ENCODE data around the gene VSTM4. TPM values are rescaled to one million over a fixed set of nuclear protein-coding genes. Genes with fewer than 3 reads are reported as not detected.
A peak's percentile ranks its signal among the peaks of the same experiment; 100 is the strongest.

VSTM4 gene
- total RNA-seq, 1 experiment from 2014 or later = not detected

DNA sequence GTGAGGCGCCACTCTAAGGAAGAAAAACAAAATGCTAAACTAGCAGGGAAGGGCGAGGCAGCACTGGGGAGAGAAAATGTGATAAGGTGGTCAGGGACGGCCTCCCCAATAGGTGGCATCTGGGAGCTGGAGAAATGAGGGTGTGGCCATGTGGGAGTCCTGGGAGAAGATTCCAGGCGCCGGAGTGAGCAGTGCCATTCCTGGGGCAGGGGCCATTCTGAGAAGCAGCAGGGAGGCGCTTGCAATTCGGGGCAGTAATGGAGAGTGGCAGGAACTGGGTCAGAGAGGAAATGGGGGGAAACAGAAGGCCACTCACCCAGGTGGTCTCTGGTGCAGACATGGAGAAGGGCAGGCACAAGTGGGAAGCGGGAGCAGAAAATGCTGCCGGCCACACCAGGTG lies 113.9 kb downstream of the VSTM4 start:
- peak; percentile 53 to 59 for DNase-seq
- Mint-ChIP-seq H3K4me1 (ENCODE audit: low read depth, unreplicated experiment) (peaks cover 8% of the 10 kb centered on the region), H3K27me3 (ENCODE audit: insufficient read depth, unreplicated experiment) (peaks cover 8% of the 10 kb centered on the region), H3K9me3 (ENCODE audit: unreplicated experiment) (no peaks in the 10 kb centered on the region), H3K4me3 (ENCODE audit: unreplicated experiment) (no peak overlapping the region), H3K27ac (ENCODE audit: unreplicated experiment) (no peak overlapping the region), H3K36me3 (ENCODE audit: insufficient read depth, unreplicated experiment) (no peaks in the 10 kb centered on the region)
- H3K27me3 ChIP-seq (replicated peaks; ENCODE audit: control insufficient read depth, insufficient read depth, low read length) = no peaks in the 10 kb centered on the region
- no TSS peak for BruUV-seq (replicated peaks)
- TF ChIP-seq CTCF (IDR thresholded peaks at IDR 0.05; ENCODE audit: insufficient read depth in 1 of 2, low read depth in 1 of 2, low read length in 1 of 2, severe bottlenecking in 1 of 2, unreplicated experiment in 1 of 2) = peak in 1 of 2 experiments; percentile 54
- POLR2A ChIA-PET = no interaction called here
- no peak overlapping the region for H3K4me3 ChIP-seq (ENCODE audit: low read depth, low read length)
- intact Hi-C loops (cut with micrococcal nuclease; ENCODE audit: unreplicated experiment) = loop anchor here (2.0 kb wide), 1 partner anchor 163 kb away; no protein-coding TSS in a partner anchor
- CTCF ChIA-PET = interaction anchor here (1.0 to 1.8 kb wide), 2 partner anchors 23 to 163 kb away, joined by 3 to 8 read pairs; no protein-coding TSS in a partner anchor
- no peaks in the 10 kb centered on the region for H3K36me3 ChIP-seq (ENCODE audit: control insufficient read depth, insufficient read depth, low read length)
- H3K4me1 ChIP-seq = no peaks in the 10 kb centered on the region
- no peaks in the 10 kb centered on the region for H3K9me3 ChIP-seq

- Histone ChIP-seq H3K36me3 (ENCODE audit: control insufficient read depth, insufficient read depth, low read length) (no peaks in the 10 kb centered on the region), H3K27me3 (replicated peaks; ENCODE audit: control insufficient read depth, insufficient read depth, low read length) (no peaks in the 10 kb centered on the region), H3K4me3 (ENCODE audit: low read depth, low read length) (no peak overlapping the region), H3K4me1 (no peaks in the 10 kb centered on the region), H3K9me3 (no peaks in the 10 kb centered on the region)
- no peaks in the 10 kb centered on the region for H3K9me3 Mint-ChIP-seq (ENCODE audit: unreplicated experiment)
- no peak overlapping the region for H3K27ac Mint-ChIP-seq (ENCODE audit: unreplicated experiment)
- intact Hi-C loops (cut with micrococcal nuclease; ENCODE audit: unreplicated experiment) = loop anchor here (2.0 kb wide), 1 partner anchor 164 kb away; no protein-coding TSS in a partner anchor
- ChIA-PET CTCF (interaction anchor here (1.0 to 1.8 kb wide), 2 partner anchors 23 to 164 kb away, joined by 3 to 8 read pairs; no protein-coding TSS in a partner anchor), POLR2A (no interaction called here)
- H3K4me3 Mint-ChIP-seq (ENCODE audit: unreplicated experiment) = no peak overlapping the region
- no peak for DNase-seq
- peaks cover 8% of the 10 kb centered on the region for H3K4me1 Mint-ChIP-seq (ENCODE audit: low read depth, unreplicated experiment)
- peaks cover 7% of the 10 kb centered on the region for H3K27me3 Mint-ChIP-seq (ENCODE audit: insufficient read depth, unreplicated experiment)
- H3K36me3 Mint-ChIP-seq (ENCODE audit: insufficient read depth, unreplicated experiment) = no peaks in the 10 kb centered on the region
- BruUV-seq (replicated peaks) = no TSS peak
- no peak for TF ChIP-seq CTCF (IDR thresholded peaks at IDR 0.05; ENCODE audit: insufficient read depth in 1 of 2, low read depth in 1 of 2, low read length in 1 of 2, severe bottlenecking in 1 of 2, unreplicated experiment in 1 of 2)
These were observed 114.6 kb downstream of the VSTM4 start for GRCh38 chr10:49000437-49001398.

DNA sequence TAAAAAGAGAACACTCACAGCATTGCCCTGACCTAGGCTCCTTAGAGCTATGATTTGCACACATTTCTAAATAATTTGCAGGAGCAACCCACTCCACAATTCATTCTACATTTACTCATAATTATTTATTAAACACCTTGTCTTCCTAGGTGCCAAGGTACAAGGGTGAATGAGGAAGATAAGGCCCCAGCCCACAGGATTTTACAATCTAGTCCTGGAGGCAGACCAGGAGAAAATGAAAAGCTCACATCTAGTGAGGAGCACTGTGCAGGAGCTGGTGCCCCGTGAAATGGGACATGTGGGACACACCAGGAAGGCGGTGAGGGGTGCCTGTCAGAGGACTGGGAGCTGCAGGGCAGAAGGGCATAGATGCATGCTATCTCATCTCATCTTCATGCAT lies 116.0 kb downstream of the VSTM4 start:
- H3K27me3 ChIP-seq (replicated peaks; ENCODE audit: control insufficient read depth, insufficient read depth, low read length) = no peaks in the 10 kb centered on the region
- BruUV-seq (replicated peaks) = no TSS peak
- peaks cover 8% of the 10 kb centered on the region for H3K4me1 Mint-ChIP-seq (ENCODE audit: low read depth, unreplicated experiment)

More for the DNA sequence above, 116.0 kb downstream of the VSTM4 start:
- Histone ChIP-seq H3K9me3 (no peaks in the 10 kb centered on the region), H3K36me3 (ENCODE audit: control insufficient read depth, insufficient read depth, low read length) (no peaks in the 10 kb centered on the region), H3K4me1 (no peaks in the 10 kb centered on the region), H3K4me3 (ENCODE audit: low read depth, low read length) (no peak overlapping the region)
- Mint-ChIP-seq H3K27me3 (ENCODE audit: insufficient read depth, unreplicated experiment) (peaks cover 7% of the 10 kb centered on the region), H3K9me3 (ENCODE audit: unreplicated experiment) (no peaks in the 10 kb centered on the region), H3K4me3 (ENCODE audit: unreplicated experiment) (no peak overlapping the region), H3K36me3 (ENCODE audit: insufficient read depth, unreplicated experiment) (no peaks in the 10 kb centered on the region), H3K27ac (ENCODE audit: unreplicated experiment) (no peak overlapping the region)
- POLR2A ChIA-PET = no interaction called here
- DNase-seq = no peak
- CTCF ChIA-PET = interaction anchor here (0.6 kb wide), 1 partner anchor 389 kb away, joined by 3 read pairs; no protein-coding TSS in a partner anchor
- intact Hi-C loops (cut with micrococcal nuclease; ENCODE audit: unreplicated experiment) = no loop called here
- no peak for TF ChIP-seq CTCF (IDR thresholded peaks at IDR 0.05; ENCODE audit: insufficient read depth in 1 of 2, low read depth in 1 of 2, low read length in 1 of 2, severe bottlenecking in 1 of 2, unreplicated experiment in 1 of 2)
